Parathyroid adenoma (tissue), 2 donors: Measurements from ENCODE around the gene SBF2.

ENCODE experiments used
- H2AFZ ChIP-seq: fragments of 300-600 bp; sonication (generic); one replicate; pipeline ENCODE4 v1.7.0; 2017; ENCODE audit warnings: antibody characterized with exemption, mild to moderate bottlenecking
- H3K27ac ChIP-seq: fragments of 300-600 bp; sonication (generic); one replicate; pipeline ENCODE4 v1.7.0; 2017
- H3K27me3 ChIP-seq: fragments of 300-600 bp; sonication (generic); one replicate; pipeline ENCODE4 v1.7.0; 2017; ENCODE audit warnings: low read length; ENCODE audit not compliant: control insufficient read depth, insufficient read depth
- H3K36me3 ChIP-seq: fragments of 300-600 bp; sonication (generic); one replicate; pipeline ENCODE4 v1.7.0; 2017; ENCODE audit warnings: low read length; ENCODE audit not compliant: control insufficient read depth, insufficient read depth
- H3K4me1 ChIP-seq: fragments of 300-600 bp; sonication (generic); one replicate; pipeline ENCODE4 v1.7.0; 2017; ENCODE audit warnings: control low read depth
- H3K4me2 ChIP-seq: fragments of 300-600 bp; sonication (generic); one replicate; pipeline ENCODE4 v1.7.0; 2017; ENCODE audit warnings: low read length
- H3K4me3 ChIP-seq: fragments of 300-600 bp; sonication (generic); one replicate; pipeline ENCODE4 v1.7.0; 2017; ENCODE audit warnings: low read depth, low read length
- H3K79me2 ChIP-seq: fragments of 300-600 bp; sonication (generic); one replicate; pipeline ENCODE4 v1.7.0; 2017; ENCODE audit warnings: control low read depth
- H3K9ac ChIP-seq: fragments of 300-600 bp; sonication (generic); one replicate; pipeline ENCODE4 v1.7.0; 2017; ENCODE audit warnings: mild to moderate bottlenecking
- H3K9me3 ChIP-seq: fragments of 300-600 bp; sonication (generic); one replicate; pipeline ENCODE4 v1.7.0; 2017; ENCODE audit warnings: low read length; ENCODE audit not compliant: control insufficient read depth
- CTCF ChIP-seq: fragments of 300-600 bp; sonication (generic); IDR thresholded peaks from one replicate; pipeline ENCODE4 v1.7.0; 2017; ENCODE audit warnings: antibody characterized with exemption, mild to moderate bottlenecking
- donor health status: primary hyperparathyroidism.

SBF2 gene

GRCh38 chr11:9847636-9848035 lies 446.4 kb downstream of the SBF2 start:
- Histone ChIP-seq H3K79me2 (no peaks in the 10 kb centered on the region), H3K4me3 (no peak overlapping the region), H3K4me1 (no peaks in the 10 kb centered on the region), H3K9me3 (no peaks in the 10 kb centered on the region), H2AFZ (no peak overlapping the region), H3K36me3 (no peaks in the 10 kb centered on the region), H3K27ac (no peak overlapping the region), H3K4me2 (no peak overlapping the region), H3K9ac (no peak overlapping the region), H3K27me3 (no peaks in the 10 kb centered on the region)
- no peak for TF ChIP-seq CTCF

GRCh38 chr11:9842923-9843322 lies 451.1 kb downstream of the SBF2 start:
- H3K27ac ChIP-seq, result no peak overlapping the region
- no peaks in the 10 kb centered on the region for H3K36me3 ChIP-seq
- H2AFZ ChIP-seq, result no peak overlapping the region
- H3K4me3 ChIP-seq, result no peak overlapping the region
- H3K79me2 ChIP-seq, result no peaks in the 10 kb centered on the region
- H3K9me3 ChIP-seq, result no peaks in the 10 kb centered on the region
- no peaks in the 10 kb centered on the region for H3K4me1 ChIP-seq
- no peak for TF ChIP-seq CTCF
- no peaks in the 10 kb centered on the region for H3K27me3 ChIP-seq
- no peak overlapping the region for H3K4me2 ChIP-seq
- no peak overlapping the region for H3K9ac ChIP-seq

GRCh38 chr11:9840460-9841004 lies 453.5 kb downstream of the SBF2 start:
- Histone ChIP-seq H3K9ac (no peak overlapping the region), H3K27ac (no peak overlapping the region), H3K27me3 (no peaks in the 10 kb centered on the region), H3K36me3 (no peaks in the 10 kb centered on the region), H3K4me3 (no peak overlapping the region), H3K9me3 (no peaks in the 10 kb centered on the region), H3K79me2 (no peaks in the 10 kb centered on the region), H2AFZ (no peak overlapping the region), H3K4me1 (no peaks in the 10 kb centered on the region), H3K4me2 (no peak overlapping the region)
- no peak for TF ChIP-seq CTCF

DNA sequence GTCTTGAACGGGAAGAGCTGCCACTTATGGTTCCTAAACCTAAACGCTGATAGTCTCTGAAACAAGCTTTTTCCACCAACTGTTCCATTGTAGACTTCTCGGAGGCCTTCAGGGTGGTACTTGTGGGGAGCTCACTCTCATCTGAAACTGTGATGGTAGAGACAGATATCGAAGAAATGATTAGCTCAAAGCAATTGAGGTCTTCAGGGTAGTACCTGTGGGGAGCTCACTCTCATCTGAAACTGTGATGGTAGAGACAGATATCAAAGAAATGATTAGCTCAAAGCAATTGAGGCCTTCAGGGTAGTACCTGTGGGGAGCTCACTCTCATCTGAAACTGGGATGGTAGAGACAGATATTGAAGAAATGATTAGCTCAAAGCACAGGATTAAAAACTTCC lies 454.5 kb downstream of the SBF2 start:
- Histone ChIP-seq H3K27ac (no peak overlapping the region), H3K4me2 (no peak overlapping the region), H3K36me3 (no peaks in the 10 kb centered on the region), H3K4me1 (no peaks in the 10 kb centered on the region), H3K79me2 (no peaks in the 10 kb centered on the region), H3K9ac (no peak overlapping the region), H3K9me3 (no peaks in the 10 kb centered on the region), H3K27me3 (no peaks in the 10 kb centered on the region), H3K4me3 (no peak overlapping the region), H2AFZ (no peak overlapping the region)
- TF ChIP-seq CTCF, result no peak

DNA sequence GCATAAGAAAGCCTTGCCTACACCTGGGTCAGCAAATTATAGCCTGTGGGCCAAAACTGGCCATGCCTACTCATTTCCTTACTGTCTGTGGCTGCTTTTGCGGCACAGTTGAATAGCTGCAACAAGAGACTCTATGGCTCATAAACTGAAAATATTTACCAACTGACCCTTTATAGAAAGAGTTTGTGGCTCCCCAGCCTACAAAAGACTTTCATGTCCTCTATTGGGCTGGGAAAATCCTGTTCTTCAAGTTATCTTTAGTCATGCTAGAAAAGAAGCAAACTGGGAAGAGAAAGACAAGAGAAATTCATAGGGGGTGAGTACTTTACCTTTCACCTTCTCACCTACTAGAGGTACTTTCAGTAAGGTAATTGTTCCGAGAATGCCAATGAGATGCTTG lies 455.1 kb downstream of the SBF2 start:
- Histone ChIP-seq H3K9me3 (no peaks in the 10 kb centered on the region), H3K27me3 (no peaks in the 10 kb centered on the region), H3K79me2 (no peaks in the 10 kb centered on the region), H2AFZ (no peak overlapping the region), H3K27ac (no peak overlapping the region), H3K4me2 (no peak overlapping the region), H3K4me1 (no peaks in the 10 kb centered on the region), H3K9ac (no peak overlapping the region), H3K36me3 (no peaks in the 10 kb centered on the region), H3K4me3 (no peak overlapping the region)
- TF ChIP-seq CTCF, result no peak
